Measurements from ENCODE around the gene NCLN.
"Not testable (repeated sequence)": the region's sequence is repeated elsewhere in the genome, so short reads cannot be mapped to it uniquely, and the experiment has no call there.

Gene NCLN

GRCh38 chr19:3154957-3155736 lies 30.6 kb upstream of the NCLN start:
- peak; percentile 97 for DNase-seq

GRCh38 chr19:3157096-3157845 lies 28.5 kb upstream of the NCLN start:
- DNase-seq, result no peak

GRCh38 chr19:3159565-3159964 lies 26.2 kb upstream of the NCLN start:
- no peak for DNase-seq

- DNase-seq, result no peak
Measured at GRCh38 chr19:3160219-3160618, 25.5 kb upstream of the NCLN start.

GRCh38 chr19:3161453-3161852 lies 24.3 kb upstream of the NCLN start:
- no peak for DNase-seq

GRCh38 chr19:3162418-3163229 lies 23.1 kb upstream of the NCLN start:
- DNase-seq, result peak; percentile 75

GRCh38 chr19:3163230-3163886 lies 22.4 kb upstream of the NCLN start:
- peak; percentile 87 for DNase-seq

- no peak for DNase-seq
Measured at GRCh38 chr19:3163943-3164342, 21.8 kb upstream of the NCLN start.

GRCh38 chr19:3167533-3168272 lies 18.0 kb upstream of the NCLN start:
- no peak for DNase-seq

GRCh38 chr19:3171894-3172672 lies 13.6 kb upstream of the NCLN start:
- DNase-seq, result no peak

GRCh38 chr19:3172673-3173000 lies 13.1 kb upstream of the NCLN start:
- not testable (repeated sequence) for DNase-seq

- peak; percentile 69 for DNase-seq
Measured at GRCh38 chr19:3175781-3176714, 9.7 kb upstream of the NCLN start.

- DNase-seq, result peak; percentile 86
Measured at GRCh38 chr19:3176715-3177501, 8.8 kb upstream of the NCLN start.

- DNase-seq, result peak; percentile 91
Measured at GRCh38 chr19:3178377-3178972, 7.3 kb upstream of the NCLN start, which contains the start of gene S1PR4. TSS of gene S1PR4 (plus strand) at chr19:3178769. CDS start at chr19:3178793, 24 bp downstream.

- peak; percentile 65 for DNase-seq
Measured at GRCh38 chr19:3178973-3179738, 6.6 kb upstream of the NCLN start.

- peak; percentile 62 for DNase-seq
Measured at GRCh38 chr19:3179739-3180293, 5.9 kb upstream of the NCLN start.
